H4 (cell line): ENCODE results near the gene ZNF69. TPM values are rescaled to one million over a fixed set of nuclear protein-coding genes. Genes with fewer than 3 reads are reported as not detected.
"Not testable (repeated sequence)": the region's sequence is repeated elsewhere in the genome, so short reads cannot be mapped to it uniquely, and the experiment has no call there.

Source experiments
- DNase-seq: peaks from one replicate; pipeline ENCODE4 v3.0.0-alpha.2; 2015; ENCODE audit warnings: low spot score
- total RNA-seq: library from RNA; depleted of rRNA; stranded (reverse); fragments of >200 nt; shearing (Covaris generic); gene quantifications from 2 replicates; pipeline ENCODE4 v1.2.3, GENCODE V29; 2014; rRNA removed

Gene ZNF69
- 4.1 and 5.0 TPM in 2 replicates for total RNA-seq

GRCh38 chr19:11887611-11888531 lies at the start of gene ZNF69:
Gene ZNF69 (plus strand): TSS chr19:11887782. CDS start chr19:11887924, 142 bp downstream.
- peak; percentile 43 for DNase-seq

- DNase-seq: no peak
Observed at GRCh38 chr19:11843722-11844121, 43.9 kb upstream of the ZNF69 start.

GRCh38 chr19:11847615-11848014 lies 40.0 kb upstream of the ZNF69 start:
- not testable (repeated sequence) for DNase-seq

- DNase-seq: no peak
Observed at GRCh38 chr19:11848200-11848593, 39.4 kb upstream of the ZNF69 start.

- peak; percentile 16 for DNase-seq
Observed at GRCh38 chr19:11848594-11849469, 38.8 kb upstream of the ZNF69 start, which contains the start of gene ZNF439. Gene ZNF439 (plus strand): TSS chr19:11848726. CDS start chr19:11848868, 142 bp downstream.

- not testable (repeated sequence) for DNase-seq
Observed at GRCh38 chr19:11850289-11850688, 37.3 kb upstream of the ZNF69 start.

GRCh38 chr19:11853358-11853757 lies 34.2 kb upstream of the ZNF69 start:
- no peak for DNase-seq

- no peak for DNase-seq
Observed at GRCh38 chr19:11856596-11857250, 30.9 kb upstream of the ZNF69 start.

- DNase-seq: no peak
Observed at GRCh38 chr19:11860721-11861120, 26.9 kb upstream of the ZNF69 start.

- DNase-seq: no peak
Observed at GRCh38 chr19:11861301-11861700, 26.3 kb upstream of the ZNF69 start.

GRCh38 chr19:11867766-11868165 lies 19.8 kb upstream of the ZNF69 start:
- DNase-seq: not testable (repeated sequence)

- no peak for DNase-seq
Observed at GRCh38 chr19:11868188-11868587, 19.4 kb upstream of the ZNF69 start.

GRCh38 chr19:11872624-11873023 lies 15.0 kb upstream of the ZNF69 start:
- DNase-seq: no peak

- DNase-seq: no peak
Observed at GRCh38 chr19:11873762-11874161, 13.8 kb upstream of the ZNF69 start.

- DNase-seq: not testable (repeated sequence)
Observed at GRCh38 chr19:11879687-11880266, 7.8 kb upstream of the ZNF69 start.

GRCh38 chr19:11880598-11880997 lies 7.0 kb upstream of the ZNF69 start:
- no peak for DNase-seq

GRCh38 chr19:11881151-11881800 lies 6.3 kb upstream of the ZNF69 start:
- peak; percentile 23 for DNase-seq

GRCh38 chr19:11882606-11883005 lies 5.0 kb upstream of the ZNF69 start:
- DNase-seq: no peak

GRCh38 chr19:11887234-11887610 lies 360 bp upstream of the ZNF69 start:
- no peak for DNase-seq

- DNase-seq: not testable (repeated sequence)
Observed at GRCh38 chr19:11889901-11890300, 2.3 kb downstream of the ZNF69 start.

GRCh38 chr19:11890634-11891033 lies 3.1 kb downstream of the ZNF69 start:
- DNase-seq: no peak
